SK-N-SH (cell line): ENCODE data around the gene ZNF462. TPM values are rescaled to one million over a fixed set of nuclear protein-coding genes. Genes with fewer than 3 reads are reported as not detected.

Experiments
- CTCF ChIA-PET: fragments of 300-600, 350-600 bp; formaldehyde crosslinking; extraction: SDS; loops from one replicate; lab custom pipeline; 2021; lab: Yijun Ruan, JAX
- POLR2A ChIA-PET: fragments of 350-600 bp; sonication (Branson Sonifier 250); formaldehyde crosslinking; extraction: SDS; loops from one replicate; lab custom pipeline; 2020; ENCODE audit warnings: antibody characterized with exemption, inconsistent platforms; lab: Yijun Ruan, JAX
- DNase-seq: peaks from one replicate; pipeline ENCODE4 v3.0.0; 2012
- H2AFZ ChIP-seq: fragments of 200-600 bp; sonication (generic); 2 replicates; pipeline ENCODE4 v1.8.1; 2016; ENCODE audit warnings: antibody characterized with exemption, mild to moderate bottlenecking, low read depth
- H3F3A ChIP-seq: fragments of 200-600 bp; sonication (generic); replicated peaks from 2 replicates; pipeline ENCODE3; 2016; ENCODE audit warnings: antibody characterized with exemption, mild to moderate bottlenecking; ENCODE audit not compliant: insufficient read depth
- H3K27ac ChIP-seq, 2 experiments: fragments of 200-500 bp in 1 of 2; fragments of 200-600 bp in 1 of 2; sonication (Bioruptor generic) in 1 of 2; sonication (generic), shearing (Covaris generic) in 1 of 2; 2 replicates each; pipeline versions ENCODE4 v1.5.1 to v1.6.1; 2014 to 2016; ENCODE audit warnings: low read depth in 2 of 2, inconsistent platforms in 1 of 2, low read length in 1 of 2, mild to moderate bottlenecking in 1 of 2, mixed read lengths in 1 of 2
- H3K27me3 ChIP-seq: fragments of 200-600 bp; sonication (generic), shearing (Covaris generic); 2 replicates; pipeline ENCODE4 v1.6.1; 2016; ENCODE audit warnings: mixed run types; ENCODE audit not compliant: insufficient read depth
- H3K36me3 ChIP-seq, 2 experiments: fragments of 200-500 bp in 1 of 2; fragments of 200-600 bp in 1 of 2; sonication (Bioruptor generic) in 1 of 2; sonication (generic) in 1 of 2; replicated peaks in 1 of 2; 2 replicates each; pipeline versions ENCODE3 to v1.5.1; 2014 to 2016; ENCODE audit warnings: low read length in 1 of 2, mild to moderate bottlenecking in 1 of 2; ENCODE audit not compliant: insufficient read depth in 2 of 2, control insufficient read depth in 1 of 2
- H3K4me1 ChIP-seq, 2 experiments: fragments of 200-500 bp in 1 of 2; fragments of 200-600 bp in 1 of 2; sonication (Bioruptor generic) in 1 of 2; sonication (generic), shearing (Covaris generic) in 1 of 2; 2 replicates each; pipeline versions ENCODE4 v1.5.1 to v1.6.1; 2014 to 2016; ENCODE audit warnings: low read depth in 1 of 2, low read length in 1 of 2, mixed run types in 1 of 2; ENCODE audit not compliant: insufficient read depth in 2 of 2, control insufficient read depth in 1 of 2
- H3K4me2 ChIP-seq: fragments of 200-600 bp; sonication (generic), shearing (Covaris generic); 2 replicates; pipeline ENCODE4 v1.6.1; 2017; ENCODE audit warnings: mixed run types
- H3K4me3 ChIP-seq, 2 experiments: fragments of 200-500 bp in 1 of 2; fragments of 200-600 bp in 1 of 2; sonication (Bioruptor generic) in 1 of 2; sonication (generic), shearing (Covaris generic) in 1 of 2; 2 replicates each; pipeline versions ENCODE4 v1.5.1 to v1.8.1; 2014 to 2016; ENCODE audit warnings: low read depth in 2 of 2, inconsistent platforms in 1 of 2, low read length in 1 of 2, mild to moderate bottlenecking in 1 of 2, mixed read lengths in 1 of 2, moderate library complexity in 1 of 2
- H3K79me2 ChIP-seq: fragments of 200-600 bp; sonication (generic); 2 replicates; pipeline ENCODE4 v1.8.1; 2017; ENCODE audit warnings: mild to moderate bottlenecking; ENCODE audit not compliant: insufficient read depth
- H3K9ac ChIP-seq: fragments of 200-600 bp; sonication (generic); 2 replicates; pipeline ENCODE4 v1.6.1; 2017; ENCODE audit warnings: mixed run types
- H3K9me2 ChIP-seq: fragments of 200-600 bp; sonication (generic); 2 replicates; pipeline ENCODE4 v1.6.1; 2017; ENCODE audit warnings: mixed run types
- H3K9me3 ChIP-seq: fragments of 200-600 bp; sonication (generic); 2 replicates; pipeline ENCODE4 v1.6.1; 2017; ENCODE audit warnings: mixed run types, mild to moderate bottlenecking, moderate library complexity
- H4K20me1 ChIP-seq: fragments of 200-600 bp; sonication (generic); 2 replicates; pipeline ENCODE4 v1.6.1; 2017; ENCODE audit warnings: mild to moderate bottlenecking, mixed run types; ENCODE audit not compliant: insufficient read depth
- ELF1 ChIP-seq: IDR thresholded peaks from 2 replicates; pipeline ENCODE4 v1.4.0; 2012
- EP300 ChIP-seq, 2 experiments: IDR thresholded peaks; 2 replicates each; pipeline versions ENCODE4 v1.4.0 to v1.6.1; 2012; ENCODE audit warnings: borderline replicate concordance in 1 of 2, low read depth in 1 of 2, low read length in 1 of 2
- EZH2phosphoT487 ChIP-seq: fragments of 200-600 bp; sonication (generic); IDR thresholded peaks from 2 replicates; pipeline ENCODE4 v1.6.1; 2017; ENCODE audit warnings: low read depth, mixed run types, mild to moderate bottlenecking, antibody characterized with exemption, moderate library complexity, borderline replicate concordance
- FOSL2 ChIP-seq: IDR thresholded peaks from 2 replicates; pipeline ENCODE4 v1.4.0; 2012; ENCODE audit warnings: low read depth, mild to moderate bottlenecking, moderate library complexity, borderline replicate concordance
- FOXJ3 ChIP-seq: sonication (generic); formaldehyde crosslinking; IDR thresholded peaks from 2 replicates; pipeline ENCODE4 v1.5.1; 2020; ENCODE audit warnings: mild to moderate bottlenecking, missing genetic modification reagents
- FOXM1 ChIP-seq: IDR thresholded peaks from 2 replicates; pipeline ENCODE4 v1.4.0; 2012; ENCODE audit warnings: low read depth, mild to moderate bottlenecking
- GABPA ChIP-seq: IDR thresholded peaks from 2 replicates; pipeline ENCODE4 v1.4.0; 2012; ENCODE audit warnings: low read depth, mild to moderate bottlenecking
- GATA2 ChIP-seq: sonication (generic); formaldehyde crosslinking; IDR thresholded peaks from 2 replicates; pipeline ENCODE4 v1.5.0; 2020; ENCODE audit warnings: mild to moderate bottlenecking, missing genetic modification reagents
- JUND ChIP-seq: IDR thresholded peaks from 2 replicates; pipeline ENCODE4 v1.4.0; 2012
- NFIC ChIP-seq: IDR thresholded peaks from 2 replicates; pipeline ENCODE4 v1.4.0; 2012; ENCODE audit warnings: borderline replicate concordance
- NRF1 ChIP-seq: IDR thresholded peaks from 2 replicates; pipeline ENCODE4 v1.6.1; 2012; ENCODE audit warnings: low read depth, mild to moderate bottlenecking, low read length
- PBX3 ChIP-seq: IDR thresholded peaks from 2 replicates; pipeline ENCODE4; 2012
- POLR2AphosphoS5 ChIP-seq: IDR thresholded peaks from 2 replicates; pipeline ENCODE4 v1.6.1; 2012; ENCODE audit warnings: low read depth, low read length
- RFX5 ChIP-seq: IDR thresholded peaks from 2 replicates; pipeline ENCODE4 v1.6.1; 2012; ENCODE audit warnings: mild to moderate bottlenecking, improper control_type of control experiment, low read length
- RXRA ChIP-seq: IDR thresholded peaks from 2 replicates; pipeline ENCODE4 v1.4.0; 2012; ENCODE audit warnings: low read depth, mild to moderate bottlenecking, borderline replicate concordance
- SIN3A ChIP-seq: IDR thresholded peaks from 2 replicates; pipeline ENCODE4 v1.6.1; 2012; ENCODE audit warnings: low read depth, mild to moderate bottlenecking, low read length, moderate library complexity, borderline replicate concordance
- SMC3 ChIP-seq: IDR thresholded peaks from 2 replicates; pipeline ENCODE4 v1.6.1; 2012; ENCODE audit warnings: low read depth, low read length, improper control_type of control experiment
- TAF1 ChIP-seq: IDR thresholded peaks from 2 replicates; pipeline ENCODE4 v1.6.1; 2012; ENCODE audit warnings: low read depth, mild to moderate bottlenecking, low read length, moderate library complexity, borderline replicate concordance
- TCF12 ChIP-seq: IDR thresholded peaks from 2 replicates; pipeline ENCODE4 v1.4.0; 2012
- TEAD4 ChIP-seq: IDR thresholded peaks from 2 replicates; pipeline ENCODE4 v1.4.0; 2012; ENCODE audit warnings: mild to moderate bottlenecking, borderline replicate concordance; ENCODE audit not compliant: insufficient read depth
- USF2 ChIP-seq: fragments of 150-350 bp; IDR thresholded peaks from 2 replicates; pipeline ENCODE4 v1.6.1; 2017; ENCODE audit warnings: antibody characterized with exemption, low read length, low read depth, borderline replicate concordance
- YY1 ChIP-seq: IDR thresholded peaks from 2 replicates; pipeline ENCODE4 v1.4.0; 2012; ENCODE audit warnings: low read depth, mild to moderate bottlenecking
- WGBS: methylation state at CpG from one replicate; pipeline ENCODE4 v1.1.6; 2017; ENCODE audit warnings: low lambda C conversion rate; 5-methylcytosine and 5-hydroxymethylcytosine counted together
- polyA plus RNA-seq, 3 experiments: library from polyadenylated mRNA; depleted of rRNA; stranded (reverse); fragments of >200 nt; gene quantifications; 2 replicates each; pipeline ENCODE4 v1.2.3, GENCODE V29; 2012
- TF ChIP-seq, protein P1 (sequence below): IDR thresholded peaks from 2 replicates; pipeline ENCODE4 v1.4.0; 2012; ENCODE audit warnings: low read depth
- TF ChIP-seq, protein P2 (sequence below): IDR thresholded peaks from 2 replicates; pipeline ENCODE4 v1.4.0; 2012; ENCODE audit warnings: low read depth, borderline replicate concordance

The ZNF462 gene
- polyA plus RNA-seq, 1 of the 3 experiments (the other 2 are of a cell fraction) = 5.2 TPM

- TF ChIP-seq EZH2phosphoT487 (no peak), ELF1 (no peak), SMC3 (no peak), TAF1 (no peak), FOSL2 (no peak), RXRA (no peak)
Observed at GRCh38 chr9:106872641-106873040, 9.7 kb downstream of the ZNF462 start (continued).

DNA sequence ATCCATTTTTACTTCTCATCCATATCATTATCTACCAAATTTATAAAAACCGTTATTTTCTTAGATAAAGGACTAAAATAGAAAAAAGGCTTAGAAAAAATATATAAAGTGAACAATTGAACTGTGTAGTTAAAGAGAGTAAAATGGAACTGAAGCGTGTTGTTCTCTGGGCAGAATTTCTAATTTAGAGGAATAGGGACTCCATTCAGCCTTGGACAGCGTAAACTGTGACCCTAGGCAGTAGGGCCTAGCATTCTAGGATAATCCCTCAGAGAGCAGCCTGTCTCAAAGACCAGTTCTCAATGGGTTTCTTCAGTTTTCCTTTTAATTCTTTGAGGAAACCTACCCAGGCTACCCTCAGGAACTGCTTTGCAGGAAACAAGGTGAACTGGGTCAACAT lies 11.1 kb downstream of the ZNF462 start:
- ChIA-PET POLR2A (no interaction called here), CTCF (no interaction called here)
- no peak overlapping the region for H3K9ac ChIP-seq
- H4K20me1 ChIP-seq = no peaks in the 10 kb centered on the region
- H3K27me3 ChIP-seq = no peaks in the 10 kb centered on the region
- peaks cover 4 to 20% of the 10 kb centered on the region in 2 experiments; a peak in 3 of 4 replicates for H3K4me1 ChIP-seq
- no peak overlapping the region for H3K4me3 ChIP-seq
- no peak overlapping the region for H3K4me2 ChIP-seq
- H2AFZ ChIP-seq = no peak overlapping the region
- H3F3A ChIP-seq = no peaks in the 10 kb centered on the region
- no peaks in the 10 kb centered on the region for H3K9me3 ChIP-seq
- no peak for TF ChIP-seq FOXJ3
- TF ChIP-seq EZH2phosphoT487 = no peak
- TF ChIP-seq TAF1 = no peak
- no peak for TF ChIP-seq GATA2
- TF ChIP-seq, protein P1, sequence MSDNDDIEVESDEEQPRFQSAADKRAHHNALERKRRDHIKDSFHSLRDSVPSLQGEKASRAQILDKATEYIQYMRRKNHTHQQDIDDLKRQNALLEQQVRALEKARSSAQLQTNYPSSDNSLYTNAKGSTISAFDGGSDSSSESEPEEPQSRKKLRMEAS = no peak
- TF ChIP-seq NRF1 = no peak
- TF ChIP-seq RFX5 = no peak
- TF ChIP-seq TCF12 = no peak
- TF ChIP-seq, protein P2, sequence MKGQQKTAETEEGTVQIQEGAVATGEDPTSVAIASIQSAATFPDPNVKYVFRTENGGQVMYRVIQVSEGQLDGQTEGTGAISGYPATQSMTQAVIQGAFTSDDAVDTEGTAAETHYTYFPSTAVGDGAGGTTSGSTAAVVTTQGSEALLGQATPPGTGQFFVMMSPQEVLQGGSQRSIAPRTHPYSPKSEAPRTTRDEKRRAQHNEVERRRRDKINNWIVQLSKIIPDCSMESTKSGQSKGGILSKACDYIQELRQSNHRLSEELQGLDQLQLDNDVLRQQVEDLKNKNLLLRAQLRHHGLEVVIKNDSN = no peak
- no peak for TF ChIP-seq GABPA
- TF ChIP-seq JUND = no peak
- no peak for TF ChIP-seq EP300 (IDR thresholded peaks at IDR 0.05; ENCODE audit: borderline replicate concordance in 1 of 2, low read depth in 1 of 2, low read length in 1 of 2)
- TF ChIP-seq ELF1 = no peak
- no peak for DNase-seq
- H3K9me2 ChIP-seq = no peaks in the 10 kb centered on the region
- no peaks in the 10 kb centered on the region for H3K36me3 ChIP-seq
- peaks cover 86% of the 10 kb centered on the region for H3K79me2 ChIP-seq
- 93% methylated on average over 3 of the region's 3 CpGs for WGBS
- H3K27ac ChIP-seq = no peak overlapping the region; a peak in 1 of 4 replicates

DNA sequence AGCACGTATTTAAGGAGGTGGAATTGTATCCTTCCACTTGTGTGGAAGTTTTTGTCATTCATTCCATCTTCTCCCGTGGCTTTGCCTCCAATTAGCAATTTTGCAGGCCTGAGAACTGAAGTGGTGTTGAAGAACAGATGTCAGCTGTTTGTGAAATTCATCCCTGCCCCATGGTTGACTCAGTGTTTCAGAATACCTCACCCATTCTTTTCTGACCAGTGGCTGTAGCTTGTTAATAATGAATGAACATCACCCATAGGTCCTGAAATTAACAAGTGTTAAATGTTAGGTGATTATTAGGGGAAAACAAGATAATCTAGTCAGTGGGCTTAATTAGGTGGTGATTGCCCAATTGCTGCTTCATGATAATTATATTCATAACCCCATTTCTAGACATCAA lies 11.7 kb downstream of the ZNF462 start:
- WGBS = 86% methylated on average over 2 of the region's 2 CpGs
- DNase-seq = no peak
- Histone ChIP-seq H3K9me3 (no peaks in the 10 kb centered on the region), H3K9me2 (no peaks in the 10 kb centered on the region), H3K36me3 (no peaks in the 10 kb centered on the region), H3K9ac (no peak overlapping the region), H3K79me2 (peaks cover 80% of the 10 kb centered on the region), H3K4me3 (no peak overlapping the region), H3K27me3 (no peaks in the 10 kb centered on the region), H3K4me1 (peaks cover 8 to 25% of the 10 kb centered on the region in 2 experiments), H3K27ac (no peak overlapping the region; a peak in 1 of 4 replicates), H4K20me1 (no peaks in the 10 kb centered on the region), H3K4me2 (no peak overlapping the region), H2AFZ (no peak overlapping the region), H3F3A (no peaks in the 10 kb centered on the region)
- CTCF ChIA-PET = no interaction called here
- POLR2A ChIA-PET = no interaction called here
- no peak for TF ChIP-seq USF2
- no peak for TF ChIP-seq SIN3A
- TF ChIP-seq POLR2AphosphoS5 = no peak
- TF ChIP-seq ELF1 = no peak
- TF ChIP-seq FOXM1 = no peak
- no peak for TF ChIP-seq NFIC
- no peak for TF ChIP-seq YY1
- no peak for TF ChIP-seq TEAD4
- TF ChIP-seq FOXJ3 = no peak
- TF ChIP-seq, protein P2 = no peak
- TF ChIP-seq PBX3 = no peak
- TF ChIP-seq SMC3 = no peak
- TF ChIP-seq GATA2 = no peak
- TF ChIP-seq EZH2phosphoT487 = no peak
